ENCODE results near the gene GTF2IRD1. TPM values are rescaled to one million over a fixed set of nuclear protein-coding genes. Genes with fewer than 3 reads are reported as not detected.
"Not testable (repeated sequence)": the region's sequence is repeated elsewhere in the genome, so short reads cannot be mapped to it uniquely, and the experiment has no call there.

The GTF2IRD1 gene
- total and polyA plus RNA-seq, 2 donors (not counting 1 experiment from before 2014, with no cell fraction given) = 7.8 to 14.7 TPM

- Histone ChIP-seq H3K79me2 (ENCODE audit: control insufficient read depth, insufficient read depth, low read length) (no peaks in the 10 kb centered on the region), H3K36me3 (ENCODE audit: control insufficient read depth, insufficient read depth, low read length) (no peaks in the 10 kb centered on the region), H4K20me1 (ENCODE audit: control insufficient read depth, extremely low read depth, insufficient read depth, low read length) (no peaks in the 10 kb centered on the region), H3K4me2 (ENCODE audit: extremely low read depth, insufficient read depth, low read length) (peak overlapping the region; percentile 48), H3K4me3 (replicated peaks in 1 of 4; ENCODE audit: control extremely low read depth in 1 of 4, insufficient read depth in 1 of 4, low read depth in 3 of 4, low read length in 4 of 4) (no peak overlapping the region), H3K4me1 (ENCODE audit: control insufficient read depth, extremely low read depth, insufficient read depth, low read length) (no peaks in the 10 kb centered on the region), H3K27me3 (ENCODE audit: control insufficient read depth, insufficient read depth, low read length) (no peaks in the 10 kb centered on the region), H3K9ac (ENCODE audit: insufficient read depth, low read length) (no peak overlapping the region), H3K27ac (ENCODE audit: insufficient read depth, low read length) (no peak overlapping the region), H2AFZ (ENCODE audit: low read length) (peak overlapping the region; percentile 33), H3K9me3 (ENCODE audit: control insufficient read depth, insufficient read depth, low read depth, low read length) (no peaks in the 10 kb centered on the region)
- TF ChIP-seq, protein P1, sequence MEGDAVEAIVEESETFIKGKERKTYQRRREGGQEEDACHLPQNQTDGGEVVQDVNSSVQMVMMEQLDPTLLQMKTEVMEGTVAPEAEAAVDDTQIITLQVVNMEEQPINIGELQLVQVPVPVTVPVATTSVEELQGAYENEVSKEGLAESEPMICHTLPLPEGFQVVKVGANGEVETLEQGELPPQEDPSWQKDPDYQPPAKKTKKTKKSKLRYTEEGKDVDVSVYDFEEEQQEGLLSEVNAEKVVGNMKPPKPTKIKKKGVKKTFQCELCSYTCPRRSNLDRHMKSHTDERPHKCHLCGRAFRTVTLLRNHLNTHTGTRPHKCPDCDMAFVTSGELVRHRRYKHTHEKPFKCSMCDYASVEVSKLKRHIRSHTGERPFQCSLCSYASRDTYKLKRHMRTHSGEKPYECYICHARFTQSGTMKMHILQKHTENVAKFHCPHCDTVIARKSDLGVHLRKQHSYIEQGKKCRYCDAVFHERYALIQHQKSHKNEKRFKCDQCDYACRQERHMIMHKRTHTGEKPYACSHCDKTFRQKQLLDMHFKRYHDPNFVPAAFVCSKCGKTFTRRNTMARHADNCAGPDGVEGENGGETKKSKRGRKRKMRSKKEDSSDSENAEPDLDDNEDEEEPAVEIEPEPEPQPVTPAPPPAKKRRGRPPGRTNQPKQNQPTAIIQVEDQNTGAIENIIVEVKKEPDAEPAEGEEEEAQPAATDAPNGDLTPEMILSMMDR (conservative IDR thresholded peaks at IDR 0.05 in 1 of 2, IDR thresholded peaks at IDR 0.05 in 1 of 2; ENCODE audit: low read depth in 1 of 2, low read length in 2 of 2) = peak; percentile 92 to 94
- TF ChIP-seq EZH2 (IDR thresholded peaks at IDR 0.05; ENCODE audit: low read length, missing control alignments) = no peak
- DNase-seq (ENCODE audit: low read depth in 2 of 2) = peak; percentile 47 to 70
Measured at GRCh38 chr7:74417419-74417971, 36.2 kb upstream of the GTF2IRD1 start.

DNA sequence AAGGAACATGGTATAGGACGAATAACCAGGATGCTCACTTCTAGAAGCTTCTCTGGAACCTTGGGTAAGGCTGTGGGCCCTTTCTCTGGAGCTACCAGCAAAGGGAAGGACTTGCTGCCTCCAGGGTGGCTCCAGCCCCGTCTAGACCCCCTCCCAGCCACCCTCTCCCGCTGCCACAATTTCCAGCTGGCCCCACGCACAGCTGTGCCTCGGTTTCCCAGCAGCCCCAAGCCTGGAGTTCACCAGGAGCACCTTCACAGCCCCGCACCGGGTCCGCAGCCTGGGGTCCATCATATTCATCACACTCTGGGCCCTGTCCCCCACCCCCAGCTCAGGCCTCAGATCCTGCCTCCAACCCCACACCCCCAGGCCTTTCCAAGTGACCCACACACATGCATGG lies 35.6 kb upstream of the GTF2IRD1 start:
- no peaks in the 10 kb centered on the region for H3K79me2 ChIP-seq (ENCODE audit: control insufficient read depth, insufficient read depth, low read length)
- no peak overlapping the region for H3K9ac ChIP-seq (ENCODE audit: insufficient read depth, low read length)
- H3K27ac ChIP-seq (ENCODE audit: insufficient read depth, low read length) = no peak overlapping the region
- H2AFZ ChIP-seq (ENCODE audit: low read length) = no peak overlapping the region
- no peaks in the 10 kb centered on the region for H3K9me3 ChIP-seq (ENCODE audit: control insufficient read depth, insufficient read depth, low read depth, low read length)
- H4K20me1 ChIP-seq (ENCODE audit: control insufficient read depth, extremely low read depth, insufficient read depth, low read length) = no peaks in the 10 kb centered on the region
- no peaks in the 10 kb centered on the region for H3K36me3 ChIP-seq (ENCODE audit: control insufficient read depth, insufficient read depth, low read length)
- H3K27me3 ChIP-seq (ENCODE audit: control insufficient read depth, insufficient read depth, low read length) = no peaks in the 10 kb centered on the region
- H3K4me1 ChIP-seq (ENCODE audit: control insufficient read depth, extremely low read depth, insufficient read depth, low read length) = no peaks in the 10 kb centered on the region
- no peak for DNase-seq (ENCODE audit: low read depth in 2 of 2)
- TF ChIP-seq EZH2 (IDR thresholded peaks at IDR 0.05; ENCODE audit: low read length, missing control alignments) = no peak
- TF ChIP-seq, protein P1 (conservative IDR thresholded peaks at IDR 0.05 in 1 of 2, IDR thresholded peaks at IDR 0.05 in 1 of 2; ENCODE audit: low read depth in 1 of 2, low read length in 2 of 2) = no peak
- H3K4me2 ChIP-seq (ENCODE audit: extremely low read depth, insufficient read depth, low read length) = no peak overlapping the region
- H3K4me3 ChIP-seq (replicated peaks in 1 of 4; ENCODE audit: control extremely low read depth in 1 of 4, insufficient read depth in 1 of 4, low read depth in 3 of 4, low read length in 4 of 4) = no peak overlapping the region

- Histone ChIP-seq H3K4me3 (replicated peaks in 1 of 4; ENCODE audit: control extremely low read depth in 1 of 4, insufficient read depth in 1 of 4, low read depth in 3 of 4, low read length in 4 of 4) (no peak overlapping the region), H3K4me1 (ENCODE audit: control insufficient read depth, extremely low read depth, insufficient read depth, low read length) (no peaks in the 10 kb centered on the region), H3K27ac (ENCODE audit: insufficient read depth, low read length) (no peak overlapping the region), H4K20me1 (ENCODE audit: control insufficient read depth, extremely low read depth, insufficient read depth, low read length) (no peaks in the 10 kb centered on the region), H3K9me3 (ENCODE audit: control insufficient read depth, insufficient read depth, low read depth, low read length) (no peaks in the 10 kb centered on the region), H3K27me3 (ENCODE audit: control insufficient read depth, insufficient read depth, low read length) (no peaks in the 10 kb centered on the region), H3K9ac (ENCODE audit: insufficient read depth, low read length) (no peak overlapping the region), H2AFZ (ENCODE audit: low read length) (no peak overlapping the region), H3K79me2 (ENCODE audit: control insufficient read depth, insufficient read depth, low read length) (no peaks in the 10 kb centered on the region), H3K36me3 (ENCODE audit: control insufficient read depth, insufficient read depth, low read length) (no peaks in the 10 kb centered on the region), H3K4me2 (ENCODE audit: extremely low read depth, insufficient read depth, low read length) (no peak overlapping the region)
- TF ChIP-seq, protein P1 (conservative IDR thresholded peaks at IDR 0.05 in 1 of 2, IDR thresholded peaks at IDR 0.05 in 1 of 2; ENCODE audit: low read depth in 1 of 2, low read length in 2 of 2) = no peak
- no peak for TF ChIP-seq EZH2 (IDR thresholded peaks at IDR 0.05; ENCODE audit: low read length, missing control alignments)
- DNase-seq (ENCODE audit: low read depth in 2 of 2) = no peak
Measured at GRCh38 chr7:74418538-74418937, 35.2 kb upstream of the GTF2IRD1 start.

GRCh38 chr7:74419232-74419631 lies 34.5 kb upstream of the GTF2IRD1 start:
- not testable (repeated sequence) for H3K9ac ChIP-seq (ENCODE audit: insufficient read depth, low read length); H3K9me3 ChIP-seq (ENCODE audit: control insufficient read depth, insufficient read depth, low read depth, low read length); H3K36me3 ChIP-seq (ENCODE audit: control insufficient read depth, insufficient read depth, low read length); H3K4me2 ChIP-seq (ENCODE audit: extremely low read depth, insufficient read depth, low read length); H2AFZ ChIP-seq (ENCODE audit: low read length); H3K4me3 ChIP-seq (replicated peaks in 1 of 4; ENCODE audit: control extremely low read depth in 1 of 4, insufficient read depth in 1 of 4, low read depth in 3 of 4, low read length in 4 of 4); H3K79me2 ChIP-seq (ENCODE audit: control insufficient read depth, insufficient read depth, low read length); H4K20me1 ChIP-seq (ENCODE audit: control insufficient read depth, extremely low read depth, insufficient read depth, low read length); H3K27me3 ChIP-seq (ENCODE audit: control insufficient read depth, insufficient read depth, low read length); DNase-seq (ENCODE audit: low read depth in 2 of 2); H3K27ac ChIP-seq (ENCODE audit: insufficient read depth, low read length); H3K4me1 ChIP-seq (ENCODE audit: control insufficient read depth, extremely low read depth, insufficient read depth, low read length)
